OCI-LY7 (cell line): Measurements from ENCODE around the gene SUFU. TPM values are rescaled to one million over a fixed set of nuclear protein-coding genes. Genes with fewer than 3 reads are reported as not detected.

Experiments
- BruUV-seq: library from RNA; stranded (reverse); fragments of 400-500 nt; replicated peaks from 2 replicates; lab custom pipeline; 2021; lab: Mats Ljungman, UMichigan
- CTCF ChIA-PET: fragments of 300-600 bp; sonication (Branson Sonifier 250); formaldehyde crosslinking; loops from one replicate; lab custom pipeline; 2022; ENCODE audit warnings: antibody characterized with exemption; ENCODE audit not compliant: unreplicated experiment; lab: Charles Lee
- POLR2A ChIA-PET: fragments of 300-600 bp; sonication (Branson Sonifier 250); formaldehyde crosslinking; loops from one replicate; lab custom pipeline; 2022; ENCODE audit warnings: antibody characterized with exemption; lab: Charles Lee
- DNase-seq: peaks from one replicate; pipeline ENCODE4 v3.0.0-alpha.2; 2015; ENCODE audit warnings: low spot score
- H2AFZ ChIP-seq: fragments of 200-600 bp; sonication (generic), shearing (Covaris generic); 2 replicates; pipeline ENCODE4 v1.6.1; 2014; ENCODE audit warnings: mild to moderate bottlenecking, antibody characterized with exemption, low read length, moderate library complexity
- H3K27ac ChIP-seq: fragments of 200-600 bp; sonication (generic); 2 replicates; pipeline ENCODE4 v1.5.1; 2014; ENCODE audit warnings: mixed run types, low read depth, mild to moderate bottlenecking, moderate library complexity, low read length, inconsistent platforms; ENCODE audit not compliant: poor library complexity, severe bottlenecking
- H3K36me3 ChIP-seq: fragments of 200-600 bp; sonication (generic); 2 replicates; pipeline ENCODE4 v1.6.1; 2014; ENCODE audit warnings: mild to moderate bottlenecking, antibody characterized with exemption, low read length, moderate library complexity, mixed read lengths; ENCODE audit not compliant: insufficient read depth
- H3K4me1 ChIP-seq: fragments of 200-600 bp; sonication (generic); 2 replicates; pipeline ENCODE4 v1.5.1; 2014; ENCODE audit warnings: mild to moderate bottlenecking, low read length; ENCODE audit not compliant: insufficient read depth, poor library complexity, severe bottlenecking
- H3K4me2 ChIP-seq: fragments of 200-600 bp; sonication (generic); 2 replicates; pipeline ENCODE4 v1.6.1; 2014; ENCODE audit warnings: mild to moderate bottlenecking, low read length
- H3K4me3 ChIP-seq: fragments of 200-600 bp; sonication (generic); 2 replicates; pipeline ENCODE4 v1.5.1; 2014; ENCODE audit warnings: mild to moderate bottlenecking, low read depth, low read length; ENCODE audit not compliant: poor library complexity, severe bottlenecking
- H3K79me2 ChIP-seq: fragments of 200-600 bp; sonication (generic); 2 replicates; pipeline ENCODE4 v1.6.1; 2016; ENCODE audit warnings: low read depth, mild to moderate bottlenecking, low read length, moderate library complexity, mixed read lengths; ENCODE audit not compliant: insufficient read depth
- H3K9me2 ChIP-seq: fragments of 200-600 bp; sonication (generic); 2 replicates; pipeline ENCODE4 v1.6.1; 2016; ENCODE audit warnings: mild to moderate bottlenecking, low read length, mixed read lengths; ENCODE audit not compliant: insufficient read depth
- H3K9me3 ChIP-seq: fragments of 200-600 bp; sonication (generic); 2 replicates; pipeline ENCODE4 v1.6.1; 2014; ENCODE audit warnings: mild to moderate bottlenecking, mixed run types, low read length, mixed read lengths
- H4K20me1 ChIP-seq: fragments of 200-600 bp; sonication (generic); 2 replicates; pipeline ENCODE4 v1.6.1; 2014; ENCODE audit warnings: mild to moderate bottlenecking, antibody characterized with exemption, low read length, moderate library complexity, mixed read lengths; ENCODE audit not compliant: insufficient read depth
- CTCF ChIP-seq: fragments of 200-600 bp; sonication (generic); conservative IDR thresholded peaks from 2 replicates; pipeline ENCODE4 v1.5.1; 2014; ENCODE audit warnings: mild to moderate bottlenecking, antibody characterized with exemption, low read length, moderate library complexity, mixed read lengths
- EZH2phosphoT487 ChIP-seq: fragments of 200-600 bp; sonication (generic); IDR thresholded peaks from 2 replicates; pipeline ENCODE4 v1.6.1; 2018; ENCODE audit warnings: low read depth, borderline replicate concordance, mild to moderate bottlenecking, mixed run types, antibody characterized with exemption, low read length, moderate library complexity, mixed read lengths
- intact Hi-C: fragments of 100-400 bp; cut with micrococcal nuclease; formaldehyde crosslinking; loops from one replicate; pipeline ENCODE4 v1.10.0; 2022; ENCODE audit not compliant: unreplicated experiment
- total RNA-seq, 2 experiments: library from RNA; depleted of rRNA in 1 of 2; stranded (reverse); fragments of >200 nt in 1 of 2; shearing (Covaris generic) in 1 of 2; gene quantifications; 2 replicates each; pipeline ENCODE4 v1.2.3, GENCODE V29; 2014 to 2022

SUFU gene
- total RNA-seq, 2 experiments from 2014 or later, result 4.9 to 10.0 TPM

GRCh38 chr10:102492344-102492939, 11.3 kb upstream of the SUFU start:
- peaks cover 51% of the 10 kb centered on the region for H3K79me2 ChIP-seq
- no peaks in the 10 kb centered on the region for H4K20me1 ChIP-seq
- no peak for DNase-seq

GRCh38 chr10:102492983-102493382, 10.8 kb upstream of the SUFU start:
- POLR2A ChIA-PET, result interaction anchor here (0.6 kb wide), 1 partner anchor 19 kb away, joined by 3 read pairs; no protein-coding TSS in a partner anchor
- intact Hi-C loops, result no loop called here
- Histone ChIP-seq H3K79me2 (peaks cover 56% of the 10 kb centered on the region), H3K4me3 (no peak overlapping the region), H4K20me1 (no peaks in the 10 kb centered on the region), H3K27ac (no peak overlapping the region), H2AFZ (no peak overlapping the region), H3K4me1 (no peaks in the 10 kb centered on the region), H3K4me2 (no peak overlapping the region), H3K36me3 (peaks cover 51% of the 10 kb centered on the region), H3K9me3 (no peaks in the 10 kb centered on the region), H3K9me2 (no peaks in the 10 kb centered on the region)
- no peak for DNase-seq
- CTCF ChIA-PET, result no interaction called here
- TF ChIP-seq EZH2phosphoT487 (no peak), CTCF (no peak)
- no TSS peak for BruUV-seq

More at GRCh38 chr10:102492344-102492939, 11.3 kb upstream of the SUFU start:
- Histone ChIP-seq H3K4me1 (no peaks in the 10 kb centered on the region), H3K9me2 (no peaks in the 10 kb centered on the region), H3K4me3 (no peak overlapping the region), H3K9me3 (no peaks in the 10 kb centered on the region), H3K4me2 (no peak overlapping the region), H2AFZ (no peak overlapping the region), H3K27ac (no peak overlapping the region), H3K36me3 (peaks cover 56% of the 10 kb centered on the region)
- POLR2A ChIA-PET, result interaction anchor here (0.6 kb wide), 1 partner anchor 19 kb away, joined by 3 read pairs; no protein-coding TSS in a partner anchor
- CTCF ChIA-PET, result no interaction called here
- BruUV-seq, result no TSS peak
- intact Hi-C loops, result no loop called here
- TF ChIP-seq EZH2phosphoT487, result no peak
- TF ChIP-seq CTCF, result no peak

GRCh38 chr10:102493771-102494170, 10.0 kb upstream of the SUFU start:
- ChIA-PET POLR2A (no interaction called here), CTCF (no interaction called here)
- no TSS peak for BruUV-seq
- Histone ChIP-seq H4K20me1 (no peaks in the 10 kb centered on the region), H2AFZ (no peak overlapping the region), H3K36me3 (peaks cover 43% of the 10 kb centered on the region), H3K4me3 (no peak overlapping the region), H3K9me2 (no peaks in the 10 kb centered on the region), H3K79me2 (peaks cover 64% of the 10 kb centered on the region), H3K4me2 (no peak overlapping the region), H3K27ac (no peak overlapping the region), H3K4me1 (no peaks in the 10 kb centered on the region), H3K9me3 (no peaks in the 10 kb centered on the region)
- DNase-seq, result no peak
- intact Hi-C loops, result no loop called here
- TF ChIP-seq CTCF, result no peak
